Testis (tissue), 3 donors: ENCODE measurements around the gene VPS52. TPM values are rescaled to one million over a fixed set of nuclear protein-coding genes. Genes with fewer than 3 reads are reported as not detected.

Experiments used
- DNase-seq: peaks from one replicate; pipeline ENCODE4 v3.0.0-alpha.2; 2019
- H3K27ac ChIP-seq, 2 donors: fragments of 200-600 bp; sonication (generic); one replicate each; pipeline ENCODE4 v1.5.1; 2019
- H3K27me3 ChIP-seq: fragments of 200-600 bp; sonication (generic); one replicate; pipeline ENCODE4 v1.5.1; 2019
- H3K36me3 ChIP-seq: fragments of 200-600 bp; sonication (generic); one replicate; pipeline ENCODE4 v1.5.1; 2017; ENCODE audit warnings: low read depth; ENCODE audit errors: missing control alignments
- H3K4me1 ChIP-seq: fragments of 200-600 bp; sonication (generic); one replicate; pipeline ENCODE4 v1.5.1; 2019
- H3K4me3 ChIP-seq, 2 donors: fragments of 200-600 bp; sonication (generic); one replicate each; pipeline ENCODE4 v1.5.1; 2017 to 2019
- H3K9me3 ChIP-seq: fragments of 200-600 bp; sonication (generic); one replicate; pipeline ENCODE4 v1.5.1; 2017
- POLR2A ChIP-seq: fragments of 450-650 bp; IDR thresholded peaks from one replicate; pipeline ENCODE4 v1.6.1; 2017; ENCODE audit warnings: antibody characterized with exemption, mild to moderate bottlenecking, moderate library complexity
- WGBS, 2 donors: methylation state at CpG; one replicate each; pipeline ENCODE4 v1.1.5; 2018; 5-methylcytosine and 5-hydroxymethylcytosine counted together
- intact Hi-C: fragments of 100-400 bp; cut with DNase I; formaldehyde crosslinking; loops from one replicate; pipeline ENCODE4 v1.15.1; 2023; ENCODE audit warnings: low total_unique reads
- polyA plus RNA-seq: library from polyadenylated mRNA; stranded (reverse); fragments of 350-450 nt; fragmentation: Illumina TruSeq; extraction: RNeasy Lipid Tissue Mini Kit (QIAGEN cat#74804); gene quantifications from one replicate; pipeline ENCODE4 v1.2.3, GENCODE V29; 2014; ENCODE audit warnings: low read depth, low replicate concordance; ENCODE audit not compliant: insufficient read depth
- total RNA-seq, 2 donors: library from RNA; depleted of rRNA; stranded (reverse); fragments of >200 nt; gene quantifications; one replicate each; pipeline ENCODE4 v1.2.3, GENCODE V29; 2016
- TF ChIP-seq, protein P1 (sequence below), 3 experiments: fragments of 450-650 bp in 2 of 3; fragments of 200-600 bp in 1 of 3; sonication (generic) in 1 of 3; IDR thresholded peaks; one replicate each; pipeline ENCODE4 v1.5.1; 2016 to 2019; ENCODE audit warnings: antibody characterized with exemption in 3 of 3, mild to moderate bottlenecking in 2 of 3, moderate library complexity in 1 of 3

Gene VPS52
- total and polyA plus RNA-seq, 3 donors from 2014 or later, result 71.0 to 87.1 (median 85.0) TPM

DNA sequence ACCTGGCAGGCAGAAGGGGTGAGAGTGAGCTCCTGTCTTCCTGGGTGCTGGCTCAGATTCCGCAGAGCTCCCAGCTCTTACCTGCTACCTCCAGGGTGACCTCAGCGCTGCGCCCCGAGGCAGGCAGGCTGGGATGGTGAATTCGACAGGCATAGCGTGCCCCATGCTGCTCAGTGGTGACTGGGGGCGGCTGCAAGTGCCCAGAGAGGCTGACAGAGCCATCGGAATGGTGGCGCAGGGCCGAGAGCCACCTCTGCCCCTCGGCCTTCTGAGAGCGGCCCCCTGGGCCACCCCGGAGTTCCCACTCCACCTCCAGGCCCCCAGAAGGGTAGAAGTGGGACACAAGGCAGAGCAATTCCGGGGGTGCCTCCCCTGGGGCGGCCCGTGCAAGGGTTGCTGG, 32.5 kb upstream of the VPS52 start:
- Histone ChIP-seq H3K4me1 (peaks cover 9% of the 10 kb centered on the region), H3K27me3 (no peaks in the 10 kb centered on the region), H3K27ac (no peak overlapping the region), H3K9me3 (no peaks in the 10 kb centered on the region), H3K4me3 (no peak overlapping the region), H3K36me3 (no peaks in the 10 kb centered on the region)
- 87 to 92% methylated on average over 4 to 16 of the region's 16 CpGs for WGBS, 2 donors
- no peak for TF ChIP-seq POLR2A
- no peak for DNase-seq
- intact Hi-C loops, result no loop called here

DNA sequence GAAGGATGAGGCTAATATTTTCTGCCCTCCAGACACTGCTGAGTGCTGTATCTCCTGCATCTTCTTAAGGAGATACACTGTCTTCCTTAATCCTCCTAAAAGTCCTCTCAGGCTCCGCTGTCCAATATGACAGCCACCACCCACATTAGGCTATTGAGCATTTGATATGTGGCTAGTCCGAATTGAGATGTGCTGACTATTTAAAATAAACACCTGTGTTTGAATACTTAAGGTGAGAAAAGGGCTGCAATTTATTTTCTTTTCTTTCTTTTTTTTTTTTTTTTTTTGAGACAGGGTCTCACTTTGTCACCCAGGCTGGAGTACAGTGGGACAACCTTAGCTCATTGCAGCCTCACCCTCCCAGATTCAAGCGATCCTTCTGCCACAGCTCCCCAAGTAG, 30.2 kb upstream of the VPS52 start:
- no peak overlapping the region for H3K27ac ChIP-seq
- no peaks in the 10 kb centered on the region for H3K36me3 ChIP-seq
- no peak for DNase-seq
- 79 to 92% methylated on average over 3 of the region's 3 CpGs for WGBS, 2 donors
- peaks cover 20% of the 10 kb centered on the region for H3K4me1 ChIP-seq
- no peak overlapping the region for H3K4me3 ChIP-seq
- no peaks in the 10 kb centered on the region for H3K9me3 ChIP-seq
- H3K27me3 ChIP-seq, result no peaks in the 10 kb centered on the region
- intact Hi-C loops, result no loop called here
- no peak for TF ChIP-seq POLR2A
- TF ChIP-seq, protein P1, sequence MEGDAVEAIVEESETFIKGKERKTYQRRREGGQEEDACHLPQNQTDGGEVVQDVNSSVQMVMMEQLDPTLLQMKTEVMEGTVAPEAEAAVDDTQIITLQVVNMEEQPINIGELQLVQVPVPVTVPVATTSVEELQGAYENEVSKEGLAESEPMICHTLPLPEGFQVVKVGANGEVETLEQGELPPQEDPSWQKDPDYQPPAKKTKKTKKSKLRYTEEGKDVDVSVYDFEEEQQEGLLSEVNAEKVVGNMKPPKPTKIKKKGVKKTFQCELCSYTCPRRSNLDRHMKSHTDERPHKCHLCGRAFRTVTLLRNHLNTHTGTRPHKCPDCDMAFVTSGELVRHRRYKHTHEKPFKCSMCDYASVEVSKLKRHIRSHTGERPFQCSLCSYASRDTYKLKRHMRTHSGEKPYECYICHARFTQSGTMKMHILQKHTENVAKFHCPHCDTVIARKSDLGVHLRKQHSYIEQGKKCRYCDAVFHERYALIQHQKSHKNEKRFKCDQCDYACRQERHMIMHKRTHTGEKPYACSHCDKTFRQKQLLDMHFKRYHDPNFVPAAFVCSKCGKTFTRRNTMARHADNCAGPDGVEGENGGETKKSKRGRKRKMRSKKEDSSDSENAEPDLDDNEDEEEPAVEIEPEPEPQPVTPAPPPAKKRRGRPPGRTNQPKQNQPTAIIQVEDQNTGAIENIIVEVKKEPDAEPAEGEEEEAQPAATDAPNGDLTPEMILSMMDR (IDR thresholded peaks at IDR 0.05), result no peak

DNA sequence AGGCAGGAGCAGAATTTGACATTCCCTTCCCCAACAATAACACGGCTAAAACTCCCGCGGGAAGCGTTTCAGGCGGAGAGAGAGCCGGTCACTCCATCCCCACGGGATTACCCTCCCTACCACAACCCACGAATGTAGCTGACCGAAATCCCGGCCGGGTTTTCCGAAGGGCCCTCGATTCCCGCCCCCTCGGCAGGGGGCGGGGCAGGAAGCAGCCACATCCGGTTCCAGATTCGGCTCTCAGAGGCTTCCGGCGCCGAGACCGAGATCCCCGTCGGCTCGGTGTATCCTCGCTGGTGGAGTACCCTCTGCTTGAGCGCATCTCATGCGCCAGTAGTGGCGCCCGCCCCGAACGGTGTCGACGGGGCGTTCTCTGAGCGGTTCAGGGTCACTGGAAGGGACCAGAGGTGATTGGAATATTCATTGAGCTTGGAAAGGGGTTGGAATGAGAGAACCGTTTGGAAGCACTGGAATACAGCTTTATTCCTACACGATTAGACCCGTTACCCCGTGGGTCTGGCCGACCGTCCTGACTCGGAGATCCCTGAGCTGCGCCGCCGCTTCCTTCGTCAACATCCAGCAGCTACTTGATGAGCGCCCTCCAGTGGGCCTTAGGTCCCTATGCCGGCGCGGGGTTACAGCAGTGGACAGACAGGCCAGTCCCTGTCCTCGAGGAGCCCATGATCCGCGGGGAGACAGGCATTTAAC, 27.7 kb upstream of the VPS52 start:
- Histone ChIP-seq H3K9me3 (no peaks in the 10 kb centered on the region), H3K36me3 (no peaks in the 10 kb centered on the region), H3K4me1 (peaks cover 20% of the 10 kb centered on the region), H3K27me3 (no peaks in the 10 kb centered on the region), H3K27ac (peak overlapping the region; percentile 91 to 94), H3K4me3 (peak overlapping the region; percentile 71 to 90)
- peak; percentile 93 for DNase-seq
- peak; percentile 53 for TF ChIP-seq POLR2A
- TF ChIP-seq, protein P1 (IDR thresholded peaks at IDR 0.05), result peak; percentile 33 to 68 (median 56)
- intact Hi-C loops, result no loop called here
- WGBS, 2 donors, result 0 to 1% methylated on average over 36 to 54 of the region's 54 CpGs

DNA sequence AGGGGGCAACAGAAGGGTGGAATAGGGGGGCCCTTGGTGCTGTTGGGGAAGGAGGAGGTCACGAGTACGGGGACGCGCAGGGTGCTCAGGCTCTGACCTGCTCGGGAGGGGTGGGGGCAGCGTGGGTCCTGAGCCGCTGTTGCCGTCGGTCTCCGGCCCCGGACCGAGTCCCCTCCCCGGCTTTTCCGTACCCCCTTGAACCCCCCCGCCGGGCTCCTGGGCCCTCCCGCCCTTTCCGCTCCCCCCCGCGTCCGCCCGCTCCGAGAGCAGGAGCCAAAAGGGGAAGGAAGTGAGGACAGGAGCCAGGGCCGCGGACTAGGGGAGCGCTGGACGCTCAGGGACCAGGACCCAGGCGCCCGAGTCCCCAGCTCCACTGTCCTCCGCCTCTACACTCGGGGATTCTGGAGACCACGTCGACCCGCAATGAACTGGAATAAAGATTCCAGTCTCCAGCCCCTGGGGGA, 27.1 kb upstream of the VPS52 start, which contains the start of gene RGL2:
Gene RGL2, minus strand, starts transcription at position 170 of the 464 bp plus-strand sequence. CDS start 332 bp downstream, outside the sequence.
- 0% methylated on average over 7 to 30 of the region's 34 CpGs for WGBS, 2 donors
- Histone ChIP-seq H3K9me3 (no peaks in the 10 kb centered on the region), H3K36me3 (no peaks in the 10 kb centered on the region), H3K27ac (peak within 1 kb of the TSS; percentile 91 to 94), H3K4me1 (peaks cover 20% of the 10 kb centered on the region), H3K4me3 (peak within 1 kb of the TSS; percentile 71 to 90), H3K27me3 (no peaks in the 10 kb centered on the region)
- intact Hi-C loops, result no loop called here
- peak; percentile 77 for DNase-seq
- TF ChIP-seq POLR2A, result no peak
- TF ChIP-seq, protein P1 (IDR thresholded peaks at IDR 0.05), result no peak

DNA sequence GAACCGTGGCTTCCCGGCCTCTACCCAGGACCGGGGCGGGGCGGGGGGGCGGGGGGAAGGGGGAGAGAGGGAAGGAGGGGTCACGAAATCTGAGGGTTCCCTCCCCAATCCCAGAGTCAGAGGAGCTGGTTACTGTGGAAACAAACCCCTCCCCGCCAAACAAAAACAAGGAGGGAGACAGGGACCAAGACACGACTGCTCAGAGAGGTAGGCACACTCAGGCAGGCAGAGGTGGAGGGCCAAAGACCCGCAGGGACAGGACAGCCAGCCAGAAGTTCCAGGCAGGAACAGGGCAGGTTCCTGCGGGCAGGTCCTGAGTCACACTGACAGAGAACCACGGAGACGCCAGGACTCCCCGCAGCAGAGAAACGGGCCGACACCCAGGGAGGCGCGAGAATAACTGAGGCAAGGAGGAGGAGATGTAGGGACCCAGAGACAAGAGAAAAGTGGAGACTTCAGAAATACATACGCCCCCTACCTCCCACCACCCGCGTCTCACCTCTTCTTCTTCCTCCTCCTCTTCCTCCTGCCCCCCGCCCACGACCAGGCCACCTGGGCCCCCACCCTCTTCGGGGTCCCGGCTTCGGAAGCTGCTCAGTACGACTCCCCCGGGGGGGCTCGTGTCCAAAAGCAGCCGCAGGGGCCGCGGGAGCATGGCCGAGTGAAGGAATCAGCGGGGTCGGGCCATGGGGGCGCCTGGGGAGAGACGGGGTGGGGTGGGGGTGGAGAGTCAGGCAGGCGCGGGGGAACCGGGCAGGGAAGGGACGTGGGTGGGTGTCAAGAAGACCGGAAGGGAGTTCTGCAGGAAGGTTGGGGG, 26.5 kb upstream of the VPS52 start:
- H3K36me3 ChIP-seq, result no peaks in the 10 kb centered on the region
- 1% methylated on average over 32 to 42 of the region's 42 CpGs for WGBS, 2 donors

More for the DNA sequence above, 26.5 kb upstream of the VPS52 start:
- H3K27ac ChIP-seq, result peak overlapping the region; percentile 91 to 94
- no peaks in the 10 kb centered on the region for H3K27me3 ChIP-seq
- DNase-seq, result peak; percentile 86
- no peaks in the 10 kb centered on the region for H3K9me3 ChIP-seq
- H3K4me1 ChIP-seq, result peaks cover 20% of the 10 kb centered on the region
- peak overlapping the region; percentile 71 to 90 for H3K4me3 ChIP-seq
- intact Hi-C loops, result no loop called here
- TF ChIP-seq, protein P1 (IDR thresholded peaks at IDR 0.05), result no peak
- no peak for TF ChIP-seq POLR2A
